GM21737 (cell line): Measurements from ENCODE around the gene YIF1A.

Experiments
- ATAC-seq: cut with Tn5 transposase; IDR thresholded peaks from one replicate; pipeline ENCODE4 v1.9.1; 2021; ENCODE audit warnings: mild to moderate bottlenecking, moderate library complexity; ENCODE audit not compliant: unreplicated experiment

YIF1A gene

DNA sequence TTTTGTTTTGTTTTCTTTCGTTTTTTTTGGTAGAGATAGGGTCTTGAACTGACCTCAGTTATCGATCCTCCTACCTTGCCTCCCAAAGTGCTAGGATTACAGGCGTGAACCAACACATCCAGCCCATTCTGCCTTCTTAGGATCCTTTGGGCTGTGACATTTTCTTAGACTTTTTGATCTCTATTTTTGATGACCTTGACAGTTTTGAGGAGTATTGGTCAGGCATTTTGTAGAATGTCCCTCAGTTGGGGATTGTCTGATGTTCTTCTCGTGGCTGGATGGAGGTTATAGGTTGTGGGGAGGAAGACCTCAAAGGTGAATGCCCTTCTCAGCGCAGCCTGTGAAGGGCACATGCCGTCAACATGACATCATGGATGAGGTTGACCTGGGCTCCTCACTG lies 40.0 kb downstream of the YIF1A start:
- ATAC-seq, result no peak

GRCh38 chr11:66247801-66248200 lies 41.1 kb downstream of the YIF1A start:
- ATAC-seq, result no peak

DNA sequence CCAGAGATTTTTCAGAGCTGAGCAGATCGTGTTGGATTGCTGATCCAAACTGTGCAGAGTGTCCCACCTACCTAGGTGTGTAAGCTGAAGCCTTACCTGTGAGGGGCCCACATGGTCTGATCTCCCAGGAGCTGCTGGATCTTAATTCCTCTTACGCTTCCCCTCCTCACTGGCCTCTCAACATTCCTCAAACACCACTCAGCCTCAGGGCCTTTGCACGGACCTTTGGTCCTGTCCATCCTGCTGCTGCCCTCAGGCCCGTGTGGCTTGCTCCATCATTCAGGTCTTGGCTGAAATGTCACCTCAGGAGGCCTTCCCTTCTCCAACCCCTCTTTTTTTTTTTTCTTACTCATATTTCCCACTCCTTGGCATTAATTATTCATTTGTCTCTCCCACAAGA lies 41.6 kb downstream of the YIF1A start:
- no peak for ATAC-seq

GRCh38 chr11:66243782-66244535 lies 45.0 kb downstream of the YIF1A start:
- no peak for ATAC-seq

DNA sequence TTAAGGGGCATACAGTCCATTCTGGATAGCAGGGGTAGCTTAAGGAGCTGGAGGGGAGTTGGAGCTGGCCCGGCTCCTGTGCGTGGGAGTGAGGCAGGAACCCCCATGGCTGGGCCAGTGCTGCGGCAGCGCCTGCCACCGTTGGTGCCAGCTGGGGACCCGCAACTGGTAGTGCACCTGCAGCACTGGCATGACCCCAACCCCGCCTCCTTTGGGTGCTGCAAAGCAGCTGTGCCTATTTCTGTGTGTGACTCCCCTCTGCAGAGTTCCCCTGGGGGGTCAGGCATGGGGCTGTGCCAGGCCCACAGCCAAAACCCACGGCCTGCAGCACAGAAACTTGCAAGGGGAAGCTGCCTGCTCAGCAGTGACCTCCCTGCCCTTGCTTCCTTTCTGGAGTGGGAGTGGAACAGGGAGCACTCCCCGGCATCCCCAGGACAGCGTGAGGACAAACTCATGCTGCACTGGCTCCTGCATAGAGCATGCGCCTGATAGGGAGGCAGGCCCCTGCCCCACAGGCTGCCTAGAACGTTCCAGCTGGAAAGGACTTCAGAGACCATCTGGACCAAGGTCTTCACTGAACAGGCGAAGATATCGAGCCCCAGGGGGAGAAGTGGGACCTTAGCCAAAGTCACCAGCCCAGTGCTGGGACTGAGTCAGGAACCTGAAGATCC lies 46.7 kb downstream of the YIF1A start:
- ATAC-seq, result no peak

GRCh38 chr11:66240781-66241136 lies 48.2 kb downstream of the YIF1A start:
- no peak for ATAC-seq

- ATAC-seq, result no peak
These were observed 48.8 kb downstream of the YIF1A start for GRCh38 chr11:66239998-66240780.

DNA sequence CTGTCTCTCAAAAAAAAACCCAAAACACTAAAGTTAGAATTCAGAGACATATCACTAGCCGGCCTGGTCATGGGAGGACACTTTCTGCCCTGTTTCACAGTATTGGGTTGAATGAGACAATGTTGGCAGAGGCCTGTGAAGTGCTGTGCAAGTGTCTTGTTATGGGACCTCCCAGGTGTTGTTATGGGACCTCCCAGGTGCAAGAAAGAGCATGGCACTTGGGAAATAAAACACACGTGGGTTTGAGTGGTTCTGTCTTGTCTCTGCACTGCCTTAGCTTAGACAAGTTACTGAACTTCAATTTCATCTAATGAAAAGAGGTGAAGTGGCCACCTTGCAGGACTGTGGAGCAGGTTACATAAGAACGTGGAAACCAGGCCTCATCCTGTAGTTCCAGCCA lies 49.4 kb downstream of the YIF1A start:
- no peak for ATAC-seq

GRCh38 chr11:66238786-66239413 lies 50.0 kb downstream of the YIF1A start:
- no peak for ATAC-seq

- no peak for ATAC-seq
These were observed 51.1 kb downstream of the YIF1A start for GRCh38 chr11:66237867-66238266.

DNA sequence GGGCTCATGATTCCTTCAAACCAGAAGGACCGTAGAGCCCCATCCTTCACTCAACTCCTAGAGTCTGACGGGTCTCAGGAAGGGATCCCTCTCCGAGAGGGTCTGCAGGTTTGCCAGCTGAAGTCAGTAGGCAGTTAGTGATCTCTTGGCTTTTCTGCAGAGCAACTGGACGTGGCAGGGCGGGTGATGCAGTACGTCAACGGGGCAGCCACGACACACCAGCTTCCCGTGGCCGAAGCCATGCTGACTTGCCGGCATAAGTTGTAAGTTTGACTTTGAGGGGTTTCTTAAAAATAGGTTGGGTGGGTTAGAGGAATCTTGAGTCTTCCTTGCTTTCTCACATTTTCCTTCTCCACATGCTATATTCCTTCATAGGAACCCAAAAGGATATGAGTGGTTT lies 53.8 kb downstream of the YIF1A start:
- ATAC-seq, result no peak
